ENCODE data around the gene C3orf22.

DNA sequence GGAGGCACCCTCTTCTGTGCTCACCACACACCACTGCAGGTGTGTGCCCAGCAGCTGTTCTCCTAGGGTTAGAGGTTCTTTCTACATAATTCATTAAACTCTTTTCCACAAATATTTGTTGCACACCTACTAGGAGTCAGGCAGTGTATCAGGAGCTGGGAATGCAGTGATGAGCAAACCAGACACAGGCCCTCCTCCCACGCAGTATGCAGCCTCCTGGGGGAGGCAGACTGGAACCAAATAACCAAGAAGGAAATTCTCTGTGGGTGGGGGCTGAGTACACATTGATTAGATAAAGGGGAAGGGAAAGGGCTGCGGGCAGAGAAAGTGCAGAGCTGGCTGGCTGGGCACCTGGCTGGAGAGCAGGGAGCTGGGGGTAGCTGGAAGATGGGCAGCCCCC lies 18.5 kb upstream of the C3orf22 start:
- TF ChIP-seq CTCF (IDR thresholded peaks at IDR 0.05) (no peak), POLR2AphosphoS5 (IDR thresholded peaks at IDR 0.05) (no peak)

Measured in breast epithelium (tissue), 3 donors.